H1 (cell line): ENCODE measurements around the gene SLC35G6. TPM values are rescaled to one million over a fixed set of nuclear protein-coding genes. Genes with fewer than 3 reads are reported as not detected.

Experiments
- CTCF ChIA-PET: fragments of 300-600 bp; sonication (Branson Sonifier 250); formaldehyde crosslinking; loops from one replicate; lab custom pipeline; 2021; ENCODE audit not compliant: partially characterized antibody; lab: Charles Lee
- POLR2A ChIA-PET: fragments of 300-600 bp; sonication (Branson Sonifier 250); formaldehyde crosslinking; loops from one replicate; lab custom pipeline; 2021; ENCODE audit warnings: inconsistent platforms; ENCODE audit not compliant: partially characterized antibody; lab: Charles Lee
- DNase-seq, 2 experiments: peaks; one replicate each; pipeline versions ENCODE4 v3.0.0 to v3.0.0-alpha.2; 2010 to 2022; ENCODE audit warnings: low spot score in 2 of 2, low read depth in 1 of 2, mixed read lengths in 1 of 2
- FAIRE-seq: peaks from 2 replicates; lab custom pipeline; 2011; peaks lifted over from hg19 to GRCh38; lab: Jason Lieb, UNC
- H2AFZ ChIP-seq: 2 replicates; pipeline ENCODE4 v1.8.1; 2012; ENCODE audit warnings: low read length, inconsistent platforms
- H2AK5ac ChIP-seq: 2 replicates; pipeline ENCODE4 v1.6.1; 2013; ENCODE audit warnings: low read depth, low read length
- H2BK120ac ChIP-seq: replicated peaks from 2 replicates; pipeline ENCODE3; 2013; ENCODE audit warnings: low read depth, low read length, inconsistent platforms
- H2BK12ac ChIP-seq: 2 replicates; pipeline ENCODE4 v1.6.1; 2013; ENCODE audit warnings: low read depth, low read length
- H2BK15ac ChIP-seq: 2 replicates; pipeline ENCODE4 v1.6.1; 2013; ENCODE audit warnings: low read length
- H2BK20ac ChIP-seq: 2 replicates; pipeline ENCODE4 v1.6.1; 2013; ENCODE audit warnings: low read length
- H2BK5ac ChIP-seq: 2 replicates; pipeline ENCODE4 v1.6.1; 2013; ENCODE audit warnings: low read depth, low read length
- H3K14ac ChIP-seq: 2 replicates; pipeline ENCODE4 v1.6.1; 2013; ENCODE audit warnings: inconsistent platforms; ENCODE audit not compliant: insufficient read length
- H3K18ac ChIP-seq: 2 replicates; pipeline ENCODE4 v1.6.1; 2013; ENCODE audit warnings: low read length; ENCODE audit errors: extremely low read depth
- H3K23ac ChIP-seq: 2 replicates; pipeline ENCODE4 v1.6.1; 2013; ENCODE audit warnings: inconsistent platforms; ENCODE audit not compliant: insufficient read length
- H3K23me2 ChIP-seq: 2 replicates; pipeline ENCODE4 v1.6.1; 2013; ENCODE audit warnings: low read depth, low read length
- H3K27ac ChIP-seq: 2 replicates; pipeline ENCODE4 v1.6.1; 2011; ENCODE audit warnings: low read depth, low read length, inconsistent platforms
- H3K27me3 ChIP-seq, 4 experiments: replicated peaks in 1 of 4; 1 replicate in 1 of 4; 2 replicates in 3 of 4; pipeline versions ENCODE4 v1.6.1 to v1.8.1; 2011 to 2013; ENCODE audit warnings: low read length in 3 of 4, mild to moderate bottlenecking in 3 of 4, inconsistent platforms in 2 of 4, mixed read lengths in 2 of 4, moderate library complexity in 1 of 4; ENCODE audit not compliant: control insufficient read depth in 3 of 4, insufficient read depth in 3 of 4; ENCODE audit errors: extremely low read depth in 1 of 4
- H3K36me3 ChIP-seq, 4 experiments: 2 replicates each; pipeline versions ENCODE4 v1.6.1 to v1.8.1; 2011 to 2013; ENCODE audit warnings: mild to moderate bottlenecking in 4 of 4, low read length in 3 of 4, moderate library complexity in 2 of 4, control low read depth in 1 of 4, inconsistent platforms in 1 of 4; ENCODE audit not compliant: insufficient read depth in 4 of 4, control insufficient read depth in 2 of 4
- H3K4ac ChIP-seq: replicated peaks from 2 replicates; pipeline ENCODE3; 2013; ENCODE audit warnings: low read length, low read depth, mixed read lengths, inconsistent platforms; ENCODE audit not compliant: insufficient read length
- H3K4me1 ChIP-seq, 4 experiments: replicated peaks in 1 of 4; 1 replicate in 1 of 4; 2 replicates in 3 of 4; pipeline versions ENCODE4 v1.6.1 to v1.8.1; 2011 to 2013; ENCODE audit warnings: low read length in 3 of 4, inconsistent platforms in 2 of 4, mixed read lengths in 1 of 4; ENCODE audit not compliant: insufficient read depth in 4 of 4, control insufficient read depth in 3 of 4
- H3K4me2 ChIP-seq, 2 experiments: 2 replicates each; pipeline versions ENCODE4 v1.6.1 to v1.8.1; 2011 to 2013; ENCODE audit warnings: low read depth in 2 of 2, low read length in 2 of 2, control low read depth in 1 of 2, inconsistent platforms in 1 of 2, mild to moderate bottlenecking in 1 of 2; ENCODE audit not compliant: insufficient read depth in 1 of 2
- H3K4me3 ChIP-seq, 4 experiments: fragments of 200-600, 300-600 bp in 1 of 4; sonication (generic), shearing (Covaris generic), sonication (Bioruptor Twin) in 1 of 4; 2 replicates each; pipeline versions ENCODE4 v1.5.1 to v1.8.1; 2011 to 2016; ENCODE audit warnings: low read length in 4 of 4, low read depth in 3 of 4, control low read depth in 2 of 4, inconsistent platforms in 2 of 4, mild to moderate bottlenecking in 2 of 4, mixed read lengths in 1 of 4, moderate library complexity in 1 of 4; ENCODE audit not compliant: insufficient read depth in 2 of 4; ENCODE audit errors: extremely low read depth in 1 of 4
- H3K56ac ChIP-seq: replicated peaks from 2 replicates; pipeline ENCODE3; 2013; ENCODE audit warnings: low read depth, mild to moderate bottlenecking, mixed read lengths, low read length, inconsistent platforms; ENCODE audit not compliant: insufficient read length
- H3K79me1 ChIP-seq: 2 replicates; pipeline ENCODE4 v1.6.1; 2013; ENCODE audit warnings: low read depth, low read length, control low read depth
- H3K79me2 ChIP-seq, 2 experiments: 2 replicates each; pipeline versions ENCODE4 v1.6.1 to v1.8.1; 2012 to 2013; ENCODE audit warnings: low read length in 2 of 2, mild to moderate bottlenecking in 2 of 2, inconsistent platforms in 1 of 2; ENCODE audit not compliant: insufficient read depth in 2 of 2, control insufficient read depth in 1 of 2
- H3K9ac ChIP-seq, 4 experiments: replicated peaks in 1 of 4; 1 replicate in 1 of 4; 2 replicates in 3 of 4; pipeline versions ENCODE4 v1.6.1 to v1.8.1; 2011 to 2013; ENCODE audit warnings: low read depth in 3 of 4, low read length in 3 of 4, control low read depth in 2 of 4, mild to moderate bottlenecking in 2 of 4, moderate library complexity in 2 of 4, inconsistent platforms in 1 of 4; ENCODE audit errors: extremely low read depth in 1 of 4
- H3K9me3 ChIP-seq, 2 experiments: 2 replicates each; pipeline versions ENCODE4 v1.6.1 to v1.8.1; 2012 to 2013; ENCODE audit warnings: mild to moderate bottlenecking in 2 of 2, moderate library complexity in 2 of 2, control low read depth in 1 of 2, inconsistent platforms in 1 of 2, low read depth in 1 of 2, low read length in 1 of 2, mixed read lengths in 1 of 2; ENCODE audit not compliant: insufficient read depth in 2 of 2
- H4K20me1 ChIP-seq, 2 experiments: replicated peaks in 1 of 2; 2 replicates each; pipeline versions ENCODE3 to v1.8.1; 2011 to 2013; ENCODE audit warnings: inconsistent platforms in 2 of 2, low read length in 2 of 2, mild to moderate bottlenecking in 1 of 2; ENCODE audit not compliant: insufficient read depth in 2 of 2, control insufficient read depth in 1 of 2
- H4K5ac ChIP-seq: 2 replicates; pipeline ENCODE4 v1.6.1; 2013; ENCODE audit warnings: low read length, low read depth, mixed read lengths, inconsistent platforms; ENCODE audit not compliant: insufficient read length
- H4K8ac ChIP-seq: 2 replicates; pipeline ENCODE4 v1.8.0; 2013; ENCODE audit warnings: mild to moderate bottlenecking, moderate library complexity, low read length, inconsistent platforms; ENCODE audit not compliant: insufficient read depth; ENCODE audit errors: extremely low read depth
- H4K91ac ChIP-seq: replicated peaks from 2 replicates; pipeline ENCODE3; 2013; ENCODE audit warnings: low read length, mixed read lengths, inconsistent platforms; ENCODE audit not compliant: insufficient read length
- BCL11A ChIP-seq, 2 experiments: IDR thresholded peaks; one replicate each; pipeline ENCODE4 v1.6.1; 2011; ENCODE audit warnings: low read depth in 2 of 2, low read length in 2 of 2, mild to moderate bottlenecking in 2 of 2
- CBX8 ChIP-seq: fragments of 300-800, 300-1000 bp; sonication (generic); IDR thresholded peaks from 2 replicates; pipeline ENCODE4 v1.7.1; 2016; ENCODE audit warnings: low read depth, low read length, borderline replicate concordance
- CEBPB ChIP-seq: IDR thresholded peaks from 2 replicates; pipeline ENCODE4 v1.6.1; 2012; ENCODE audit warnings: low read depth, low read length
- EZH2 ChIP-seq: fragments of 200-600 bp; sonication (generic); IDR thresholded peaks from 2 replicates; pipeline ENCODE4 v1.7.1; 2012; ENCODE audit warnings: low read depth, mild to moderate bottlenecking, moderate library complexity, low read length, inconsistent platforms; ENCODE audit not compliant: severe bottlenecking
- POLR2A ChIP-seq, 2 experiments: IDR thresholded peaks; 1 replicate in 1 of 2; 2 replicates in 1 of 2; pipeline ENCODE4 v1.6.1; 2011; ENCODE audit warnings: low read depth in 2 of 2, low read length in 2 of 2, mild to moderate bottlenecking in 2 of 2; ENCODE audit errors: control extremely low read depth in 1 of 2
- RBBP5 ChIP-seq: IDR thresholded peaks from 2 replicates; pipeline ENCODE4 v1.7.1; 2012; ENCODE audit warnings: low read depth, mild to moderate bottlenecking, inconsistent platforms, low read length, moderate library complexity, borderline replicate concordance
- RXRA ChIP-seq: IDR thresholded peaks from 2 replicates; pipeline ENCODE4 v1.6.1; 2011; ENCODE audit warnings: low read depth, mild to moderate bottlenecking, low read length, moderate library complexity; ENCODE audit not compliant: insufficient read depth
- SP4 ChIP-seq: IDR thresholded peaks from 2 replicates; pipeline ENCODE4 v1.6.1; 2012; ENCODE audit warnings: low read length, inconsistent platforms
- TAF1 ChIP-seq: IDR thresholded peaks from 2 replicates; pipeline ENCODE4 v1.6.1; 2011; ENCODE audit warnings: mild to moderate bottlenecking, low read depth, low read length
- TEAD4 ChIP-seq: IDR thresholded peaks from 2 replicates; pipeline ENCODE4 v1.6.1; 2012; ENCODE audit warnings: low read depth, low read length, inconsistent platforms, mixed read lengths
- WGBS, 2 experiments: shearing (Covaris generic) in 1 of 2; methylation state at CpG; one replicate each; pipeline versions ENCODE4 v1.1.6 to v1.1.7; 2013 to 2015; ENCODE audit warnings: low lambda C conversion rate in 2 of 2, mixed read lengths in 2 of 2, inconsistent platforms in 1 of 2, low coverage in 1 of 2, missing lambda C conversion rate in 1 of 2; ENCODE audit not compliant: insufficient replicate concordance in 2 of 2, insufficient coverage in 1 of 2, insufficient read length in 1 of 2; ENCODE audit errors: extremely low coverage in 1 of 2, missing lambda C conversion rate in 1 of 2; 5-methylcytosine and 5-hydroxymethylcytosine counted together
- polyA plus RNA-seq, 7 experiments: library from polyadenylated mRNA; depleted of rRNA in 3 of 7; stranded (reverse) in 5 of 7; unstranded in 2 of 7; fragments of >200 nt in 5 of 7; fragments of 200-250 nt in 2 of 7; gene quantifications; 1 replicate in 5 of 7; 2 replicates in 1 of 7; 4 replicates in 1 of 7; pipeline versions ENCODE4 v1.2.1 to v1.2.3, GENCODE V29; 2011 to 2013; ENCODE audit warnings: missing spikeins in 2 of 7, mixed read lengths in 2 of 7
- total RNA-seq: library from RNA; stranded (reverse); fragmentation: NEBNext Ultra II Directional; extraction: Animal tissue kit (Norgen Biotek cat#: 25700); gene quantifications from 2 replicates; pipeline ENCODE4 v1.2.1, GENCODE V29; 2021
- TF ChIP-seq, protein P1 (sequence below): IDR thresholded peaks from 2 replicates; pipeline ENCODE4 v1.6.1; 2012; ENCODE audit warnings: low read length, inconsistent platforms
- TF ChIP-seq, protein P2 (sequence below): IDR thresholded peaks from 2 replicates; pipeline ENCODE4 v1.6.1; 2012; ENCODE audit warnings: inconsistent platforms

The SLC35G6 gene
- total and polyA plus RNA-seq, 2 of the 8 experiments (the other 6 are each of a cell fraction or from before 2014, with no cell fraction given), result 0.05 TPM; not detected in 1

DNA sequence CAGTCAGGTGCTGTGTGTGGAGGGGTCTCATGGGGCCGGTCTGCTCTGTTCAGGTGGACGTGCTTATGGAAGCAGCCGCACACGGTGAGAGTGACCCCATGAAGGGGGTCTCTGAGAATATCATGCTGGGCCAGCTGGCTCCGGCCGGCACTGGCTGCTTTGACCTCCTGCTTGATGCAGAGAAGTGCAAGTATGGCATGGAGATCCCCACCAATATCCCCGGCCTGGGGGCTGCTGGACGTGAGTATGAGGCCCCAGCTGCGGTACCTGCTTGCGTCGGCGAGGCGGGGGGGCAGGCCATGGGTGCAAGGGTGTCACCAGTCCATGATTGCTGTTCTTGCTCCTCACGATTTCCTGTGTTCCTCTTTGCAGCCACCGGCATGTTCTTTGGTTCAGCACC lies 30.9 kb downstream of the SLC35G6 start:
- Histone ChIP-seq H3K36me3 (peaks cover 28 to 62% (median 57%) of the 10 kb centered on the region in 4 experiments), H2AFZ (no peak overlapping the region), H3K23ac (no peak overlapping the region)
- TF ChIP-seq RBBP5 (no peak), TAF1 (no peak), CEBPB (no peak), SP4 (no peak), TEAD4 (no peak), EZH2 (no peak), CBX8 (no peak), BCL11A (IDR thresholded peaks at IDR 0.05; ENCODE audit: low read depth in 2 of 2, low read length in 2 of 2) (no peak), POLR2A (IDR thresholded peaks at IDR 0.05; ENCODE audit: control extremely low read depth in 1 of 2, low read depth in 2 of 2, low read length in 2 of 2) (no peak), RXRA (no peak)
- TF ChIP-seq, protein P1, sequence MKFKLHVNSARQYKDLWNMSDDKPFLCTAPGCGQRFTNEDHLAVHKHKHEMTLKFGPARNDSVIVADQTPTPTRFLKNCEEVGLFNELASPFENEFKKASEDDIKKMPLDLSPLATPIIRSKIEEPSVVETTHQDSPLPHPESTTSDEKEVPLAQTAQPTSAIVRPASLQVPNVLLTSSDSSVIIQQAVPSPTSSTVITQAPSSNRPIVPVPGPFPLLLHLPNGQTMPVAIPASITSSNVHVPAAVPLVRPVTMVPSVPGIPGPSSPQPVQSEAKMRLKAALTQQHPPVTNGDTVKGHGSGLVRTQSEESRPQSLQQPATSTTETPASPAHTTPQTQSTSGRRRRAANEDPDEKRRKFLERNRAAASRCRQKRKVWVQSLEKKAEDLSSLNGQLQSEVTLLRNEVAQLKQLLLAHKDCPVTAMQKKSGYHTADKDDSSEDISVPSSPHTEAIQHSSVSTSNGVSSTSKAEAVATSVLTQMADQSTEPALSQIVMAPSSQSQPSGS, result no peak
- TF ChIP-seq, protein P2, sequence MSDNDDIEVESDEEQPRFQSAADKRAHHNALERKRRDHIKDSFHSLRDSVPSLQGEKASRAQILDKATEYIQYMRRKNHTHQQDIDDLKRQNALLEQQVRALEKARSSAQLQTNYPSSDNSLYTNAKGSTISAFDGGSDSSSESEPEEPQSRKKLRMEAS, result no peak

More for the DNA sequence above, 30.9 kb downstream of the SLC35G6 start:
- no peak overlapping the region for H4K91ac ChIP-seq
- H4K8ac ChIP-seq, result no peak overlapping the region
- H3K18ac ChIP-seq, result no peak overlapping the region
- no peak overlapping the region for H2BK15ac ChIP-seq
- POLR2A ChIA-PET, result interaction anchor here (1.0 to 4.5 kb wide), 3 partner anchors 20 to 61 kb away, joined by 3 to 24 read pairs (median 4); partner anchors contain the start of gene POLR2A
- H3K56ac ChIP-seq, result no peak overlapping the region
- H3K4me3 ChIP-seq, result no peak overlapping the region
- H3K4me1 ChIP-seq, result no peaks in the 10 kb centered on the region
- peaks cover 5% of the 10 kb centered on the region; the same call in 1 of the 2 replicates for H3K23me2 ChIP-seq
- no peak overlapping the region for H2BK20ac ChIP-seq
- FAIRE-seq, result no peak
- DNase-seq, result no peak
- H3K9me3 ChIP-seq, result no peaks in the 10 kb centered on the region; a peak in 1 of 4 replicates
- H3K27me3 ChIP-seq, result no peaks in the 10 kb centered on the region
- H2BK12ac ChIP-seq, result no peak overlapping the region
- no peaks in the 10 kb centered on the region; the same call in 1 of the 2 replicates for H3K79me1 ChIP-seq
- no peak overlapping the region for H2AK5ac ChIP-seq
- no peak overlapping the region for H3K4ac ChIP-seq
- H4K5ac ChIP-seq, result no peak overlapping the region
- no peak overlapping the region for H3K9ac ChIP-seq
- H3K79me2 ChIP-seq, result no peaks in the 10 kb centered on the region
- no peak overlapping the region for H3K14ac ChIP-seq
- no peak overlapping the region for H3K27ac ChIP-seq
- H4K20me1 ChIP-seq, result peaks cover 0 to 18% of the 10 kb centered on the region in 2 experiments
- no peak overlapping the region for H3K4me2 ChIP-seq
- CTCF ChIA-PET, result interaction anchor here (0.6 to 11.8 kb wide), 4 partner anchors 10 to 225 kb away, joined by 4 to 251 read pairs (median 10); partner anchors contain the start of genes SENP3 and TNFSF13
- H2BK5ac ChIP-seq, result no peak overlapping the region
- no peak overlapping the region for H2BK120ac ChIP-seq
- 94% methylated on average over 15 of the region's 15 CpGs; no CpG with 5 or more reads in 1 of the 2 experiments for WGBS, 2 experiments
